SKM-1 treated with dmso at 0.1 percent for 144 hours (cell line): Measurements from ENCODE around the gene GNGT2.

Experiments
- DNase-seq: peaks from one replicate; lab custom pipeline; 2025; ENCODE audit not compliant: unreplicated experiment; lab: John Stamatoyannopoulos, UW

The GNGT2 gene

GRCh38 chr17:49229805-49230600, 19.6 kb upstream of the GNGT2 start:
- no peak for DNase-seq

GRCh38 chr17:49229076-49229804, 18.9 kb upstream of the GNGT2 start:
- no peak for DNase-seq

GRCh38 chr17:49227436-49228261, 17.3 kb upstream of the GNGT2 start:
- peak; percentile 61 for DNase-seq

DNA sequence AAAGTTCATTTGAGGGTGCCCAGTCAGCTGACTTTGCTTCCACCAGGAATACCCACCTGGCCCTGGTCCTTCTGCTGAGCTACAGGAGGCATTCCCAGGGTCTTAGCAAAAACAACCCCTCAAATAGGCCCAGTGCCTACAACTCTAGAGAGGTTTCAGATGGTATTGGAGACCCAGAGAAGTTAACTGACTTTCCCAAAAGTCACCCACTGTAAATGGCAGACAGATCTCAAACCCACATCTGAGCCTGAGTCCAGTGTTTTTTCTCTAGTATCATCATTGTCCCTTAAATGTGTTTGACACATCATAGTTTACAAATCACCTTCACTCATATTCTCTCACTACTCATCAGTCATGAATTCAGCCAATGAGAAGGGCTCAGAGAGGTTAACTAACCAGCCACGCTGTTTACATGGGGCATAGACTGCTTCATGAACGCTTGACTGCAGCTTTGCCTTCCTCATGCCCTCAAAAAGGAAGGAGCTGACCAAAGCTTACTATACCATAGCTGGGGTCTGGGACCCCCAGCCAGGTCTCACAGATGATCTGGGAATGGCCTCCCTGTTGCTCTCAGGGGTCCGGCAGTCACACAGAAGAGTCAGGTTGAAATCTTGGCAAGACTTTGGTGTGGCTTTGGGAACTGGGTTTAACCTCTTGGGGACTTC, 16.5 kb upstream of the GNGT2 start:
- DNase-seq: no peak

DNA sequence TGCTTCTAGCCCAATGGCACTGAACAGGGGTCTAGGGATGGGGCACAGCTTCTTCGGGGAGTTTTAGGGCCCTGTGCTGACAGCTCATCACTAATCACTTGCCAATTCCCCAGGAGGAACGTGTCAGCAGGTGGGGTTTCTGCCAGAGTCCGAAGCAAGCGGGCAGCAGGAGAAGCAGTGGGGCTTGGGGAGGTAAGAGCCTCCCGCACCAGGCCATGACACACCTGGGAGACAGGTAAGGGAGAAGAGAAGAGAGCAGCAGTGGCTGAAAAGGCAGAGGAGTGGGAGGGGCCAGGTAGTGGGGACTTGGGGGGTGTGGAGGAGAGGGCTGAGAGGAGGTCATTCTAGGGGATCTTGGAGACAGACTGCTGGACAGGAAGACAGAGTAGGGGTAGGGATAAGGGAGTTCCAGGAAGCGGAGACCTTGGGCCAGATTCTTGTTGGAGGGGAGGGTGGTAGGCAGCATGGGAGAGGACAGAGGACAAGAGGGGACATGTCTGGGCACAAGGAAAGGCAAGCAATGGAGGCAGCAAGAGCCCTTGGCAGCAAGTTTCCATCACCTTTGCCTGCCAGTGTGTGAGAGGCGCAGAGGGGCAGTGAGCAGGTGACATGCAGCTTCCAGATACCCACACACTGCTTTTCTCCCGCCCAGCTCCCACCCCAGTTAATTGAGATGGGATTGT, 15.3 kb upstream of the GNGT2 start:
- DNase-seq: no peak

- DNase-seq: no peak
Observed at GRCh38 chr17:49224997-49225337, 14.6 kb upstream of the GNGT2 start.

GRCh38 chr17:49224198-49224996, 14.0 kb upstream of the GNGT2 start:
- DNase-seq: no peak

- DNase-seq: no peak
Observed at GRCh38 chr17:49223517-49224197, 13.3 kb upstream of the GNGT2 start.

DNA sequence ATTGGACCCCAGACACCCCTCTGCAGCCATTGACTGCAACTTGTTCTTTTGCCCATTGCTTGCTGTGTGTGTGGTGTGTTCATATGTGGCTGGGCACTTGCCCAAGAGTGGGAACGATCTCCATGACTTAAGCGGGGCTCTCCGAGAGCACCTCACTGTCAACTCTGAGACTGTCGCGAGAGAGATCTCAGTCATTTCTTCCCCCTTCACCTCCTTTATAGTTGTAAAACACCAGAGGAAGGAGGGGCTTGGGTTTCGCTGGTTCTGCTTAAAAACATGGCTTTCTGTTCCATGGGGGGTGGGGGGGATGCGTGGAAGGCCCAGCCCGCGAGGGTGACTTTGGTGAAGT, 12.8 kb upstream of the GNGT2 start:
- no peak for DNase-seq

GRCh38 chr17:49219987-49220386, 9.6 kb upstream of the GNGT2 start:
- no peak for DNase-seq

GRCh38 chr17:49218941-49219913, 8.9 kb upstream of the GNGT2 start:
- DNase-seq: peak; percentile 78

GRCh38 chr17:49217651-49218413, 7.5 kb upstream of the GNGT2 start:
- peak; percentile 78 for DNase-seq

GRCh38 chr17:49216953-49217650, 6.7 kb upstream of the GNGT2 start:
- DNase-seq: peak; percentile 58

DNA sequence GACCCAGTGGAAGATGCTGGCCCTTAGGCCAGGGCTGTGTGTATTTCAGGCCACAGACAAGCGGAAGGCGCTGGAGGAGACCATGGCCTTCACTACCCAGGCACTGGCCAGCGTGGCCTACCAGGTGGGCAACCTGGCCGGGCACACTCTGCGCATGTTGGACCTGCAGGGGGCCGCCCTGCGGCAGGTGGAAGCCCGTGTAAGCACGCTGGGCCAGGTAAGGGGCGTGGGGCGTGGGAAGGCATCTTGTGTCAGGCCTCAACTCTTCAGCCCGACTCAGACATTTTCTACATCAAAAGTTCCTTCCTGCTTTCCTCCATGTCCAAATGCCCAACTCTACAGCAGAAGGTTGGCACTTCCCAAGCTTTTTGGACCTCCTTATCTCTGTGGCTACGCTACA, 6.1 kb upstream of the GNGT2 start:
- no peak for DNase-seq

GRCh38 chr17:49214676-49215360, 4.4 kb upstream of the GNGT2 start:
- no peak for DNase-seq

DNA sequence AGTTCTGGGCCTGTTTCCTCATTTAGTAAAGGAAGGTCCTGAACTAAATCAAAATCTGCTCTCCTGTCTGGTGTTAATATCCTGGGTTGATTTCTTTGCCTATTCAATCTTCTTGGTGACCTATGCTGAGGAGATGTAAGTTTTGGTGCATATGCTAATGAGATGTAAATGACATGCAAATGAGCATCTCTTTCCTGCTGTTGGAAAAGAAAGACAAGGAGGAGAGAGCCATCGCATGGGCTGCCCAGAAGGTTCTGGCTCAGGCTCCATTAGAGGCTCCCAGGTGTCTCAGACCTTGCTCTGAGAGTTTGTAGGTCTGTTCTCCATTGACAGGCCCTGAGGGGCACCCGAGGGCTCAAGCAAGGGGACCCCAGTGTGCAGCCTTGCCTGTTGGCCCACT, 3.5 kb upstream of the GNGT2 start:
- DNase-seq: no peak
